Fibroblast of the aortic adventitia (primary cell): Measurements from ENCODE around the gene PLEKHJ1. TPM values are rescaled to one million over a fixed set of nuclear protein-coding genes. Genes with fewer than 3 reads are reported as not detected.

ENCODE experiments used
- DNase-seq: peaks from one replicate; pipeline ENCODE4 v3.0.0-alpha.2; 2010; ENCODE audit warnings: low read depth
- H3K4me3 ChIP-seq: 2 replicates; pipeline ENCODE4 v1.5.1; 2011; ENCODE audit warnings: low read depth, mild to moderate bottlenecking, control low read depth, low read length, moderate library complexity
- total RNA-seq: library from RNA; depleted of rRNA; stranded (reverse); fragments of >200 nt; gene quantifications from 2 replicates; pipeline ENCODE4 v1.2.3, GENCODE V29; 2012; ENCODE audit warnings: low replicate concordance
- TF ChIP-seq, protein P1 (sequence below): IDR thresholded peaks from 2 replicates; pipeline ENCODE4 v1.5.1; 2011; ENCODE audit warnings: mild to moderate bottlenecking, low read length, control low read depth, inconsistent platforms; ENCODE audit not compliant: insufficient read depth

Gene PLEKHJ1
- total RNA-seq, 1 donor: 33.4 TPM

DNA sequence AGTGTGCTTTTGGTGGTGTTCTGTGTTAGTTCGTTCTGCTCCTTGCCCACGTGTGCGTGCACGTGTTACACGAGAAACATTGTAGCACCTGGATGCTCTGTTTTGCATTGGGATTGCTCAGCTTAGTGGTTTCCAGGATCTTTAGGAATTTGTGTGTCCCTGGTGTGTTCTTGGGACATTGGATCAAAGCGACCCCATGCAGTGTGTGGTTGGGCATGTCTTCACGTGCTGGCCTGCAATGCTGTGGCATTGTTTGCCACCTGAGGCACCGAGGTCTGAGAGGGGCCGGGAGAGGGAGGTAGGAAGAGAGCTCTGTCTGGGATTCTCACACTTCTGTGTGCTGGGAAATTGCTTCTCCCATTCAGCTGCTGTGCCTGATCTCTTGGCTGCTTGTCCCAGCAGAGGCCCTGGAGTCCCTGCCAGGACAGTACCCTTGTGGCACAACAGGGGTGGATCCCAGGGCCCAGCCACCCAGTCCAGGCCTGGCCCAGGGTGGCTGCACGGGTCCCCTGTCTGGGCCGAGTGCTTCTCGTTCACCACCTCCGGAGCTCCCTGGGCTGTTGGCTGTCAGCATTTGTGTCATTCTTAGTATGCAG, 11.3 kb downstream of the PLEKHJ1 start:
- TF ChIP-seq, protein P1, sequence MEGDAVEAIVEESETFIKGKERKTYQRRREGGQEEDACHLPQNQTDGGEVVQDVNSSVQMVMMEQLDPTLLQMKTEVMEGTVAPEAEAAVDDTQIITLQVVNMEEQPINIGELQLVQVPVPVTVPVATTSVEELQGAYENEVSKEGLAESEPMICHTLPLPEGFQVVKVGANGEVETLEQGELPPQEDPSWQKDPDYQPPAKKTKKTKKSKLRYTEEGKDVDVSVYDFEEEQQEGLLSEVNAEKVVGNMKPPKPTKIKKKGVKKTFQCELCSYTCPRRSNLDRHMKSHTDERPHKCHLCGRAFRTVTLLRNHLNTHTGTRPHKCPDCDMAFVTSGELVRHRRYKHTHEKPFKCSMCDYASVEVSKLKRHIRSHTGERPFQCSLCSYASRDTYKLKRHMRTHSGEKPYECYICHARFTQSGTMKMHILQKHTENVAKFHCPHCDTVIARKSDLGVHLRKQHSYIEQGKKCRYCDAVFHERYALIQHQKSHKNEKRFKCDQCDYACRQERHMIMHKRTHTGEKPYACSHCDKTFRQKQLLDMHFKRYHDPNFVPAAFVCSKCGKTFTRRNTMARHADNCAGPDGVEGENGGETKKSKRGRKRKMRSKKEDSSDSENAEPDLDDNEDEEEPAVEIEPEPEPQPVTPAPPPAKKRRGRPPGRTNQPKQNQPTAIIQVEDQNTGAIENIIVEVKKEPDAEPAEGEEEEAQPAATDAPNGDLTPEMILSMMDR: no peak
- DNase-seq: no peak

DNA sequence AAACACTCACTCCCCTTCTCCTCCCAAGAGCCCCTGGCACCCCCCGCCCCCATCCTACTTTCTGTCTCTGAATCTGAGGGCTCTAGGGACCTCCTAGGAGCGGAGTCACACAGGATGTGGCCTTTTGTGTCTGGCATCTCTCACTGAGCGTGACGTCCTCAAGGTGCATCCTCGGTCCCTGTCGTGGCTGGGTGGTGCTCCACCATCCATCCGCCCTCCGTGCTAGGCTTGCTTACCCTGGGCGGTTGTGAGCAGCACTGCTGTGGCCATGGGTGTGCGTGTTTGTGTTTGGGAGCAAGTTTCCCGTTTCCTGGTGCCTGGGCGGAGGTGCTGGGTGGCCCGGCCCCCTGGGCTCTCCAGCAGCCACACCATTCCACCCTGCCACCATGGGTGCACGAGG, 12.2 kb downstream of the PLEKHJ1 start:
- TF ChIP-seq, protein P1: no peak
- no peak overlapping the region for H3K4me3 ChIP-seq
- no peak for DNase-seq

More for the DNA sequence above, 11.3 kb downstream of the PLEKHJ1 start:
- H3K4me3 ChIP-seq: no peak overlapping the region

DNA sequence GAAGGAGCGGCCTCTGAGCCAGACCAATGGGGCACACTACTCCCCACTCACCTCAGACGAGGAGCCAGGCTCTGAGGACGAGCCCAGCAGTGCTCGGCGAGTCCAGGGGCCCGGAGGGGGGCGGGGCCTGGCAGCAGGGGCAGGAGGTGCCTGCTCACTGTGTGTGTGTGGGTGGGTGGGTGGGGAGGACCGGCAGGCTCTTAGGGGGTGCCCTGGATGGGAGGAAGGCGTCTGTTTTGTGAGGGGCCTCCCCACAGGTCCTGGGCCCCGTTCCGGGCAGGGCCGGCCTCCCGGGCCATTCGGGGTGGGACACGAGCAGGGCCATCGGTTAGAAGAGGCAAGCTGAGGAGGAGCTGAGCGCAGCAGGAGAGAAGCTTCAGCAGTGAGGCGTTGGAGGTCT, 12.7 kb downstream of the PLEKHJ1 start:
- no peak overlapping the region for H3K4me3 ChIP-seq
- no peak for DNase-seq
- TF ChIP-seq, protein P1: no peak

DNA sequence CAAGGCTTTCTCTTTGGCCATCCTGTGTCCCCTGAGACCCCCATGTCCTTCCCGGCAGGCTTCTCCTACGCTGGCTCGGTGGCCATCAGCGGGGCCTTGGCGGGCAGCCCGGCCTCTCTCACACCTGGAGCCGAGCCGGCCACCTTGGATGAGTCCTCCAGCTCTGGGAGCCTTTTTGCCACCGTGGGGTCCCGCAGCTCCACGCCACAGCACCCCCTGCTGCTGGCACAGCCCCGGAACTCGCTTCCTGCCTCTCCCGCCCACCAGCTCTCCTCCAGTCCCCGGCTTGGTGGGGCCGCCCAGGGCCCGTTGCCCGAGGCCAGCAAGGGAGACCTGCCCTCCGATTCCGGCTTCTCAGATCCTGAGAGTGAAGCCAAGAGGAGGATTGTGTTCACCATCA, 14.2 kb downstream of the PLEKHJ1 start:
- H3K4me3 ChIP-seq: no peak overlapping the region
- no peak for DNase-seq
- TF ChIP-seq, protein P1: peak; percentile 24

DNA sequence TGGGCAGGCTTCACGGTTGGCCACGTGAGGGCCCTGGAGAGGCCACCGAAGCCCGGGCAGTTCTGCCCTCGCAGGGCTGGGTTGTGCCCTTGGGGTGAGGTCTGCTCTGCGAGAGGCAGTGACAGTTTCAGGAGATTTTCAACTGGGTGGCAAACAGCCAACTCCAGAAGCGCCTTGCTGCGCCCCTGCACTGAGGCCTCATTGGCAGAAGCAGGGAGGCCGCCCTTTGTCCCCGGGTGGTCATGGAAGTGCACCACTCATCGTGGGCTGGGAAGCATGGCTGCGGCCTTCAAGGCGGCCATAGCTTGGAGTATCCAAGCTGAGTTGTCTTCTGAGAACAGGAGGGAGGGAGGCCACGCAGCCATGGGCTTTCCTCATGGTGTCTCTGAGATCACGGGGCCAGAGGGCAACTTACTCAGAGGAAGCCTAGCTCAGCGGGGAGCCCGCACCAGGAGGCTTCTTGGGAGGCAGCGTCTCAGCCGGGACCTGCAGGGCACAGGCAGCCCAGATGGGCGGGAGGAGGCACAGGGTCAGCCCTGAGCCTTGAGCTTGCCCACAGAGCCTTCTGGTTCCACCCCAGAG, 14.8 kb downstream of the PLEKHJ1 start:
- H3K4me3 ChIP-seq: no peak overlapping the region
- TF ChIP-seq, protein P1: no peak
- no peak for DNase-seq

DNA sequence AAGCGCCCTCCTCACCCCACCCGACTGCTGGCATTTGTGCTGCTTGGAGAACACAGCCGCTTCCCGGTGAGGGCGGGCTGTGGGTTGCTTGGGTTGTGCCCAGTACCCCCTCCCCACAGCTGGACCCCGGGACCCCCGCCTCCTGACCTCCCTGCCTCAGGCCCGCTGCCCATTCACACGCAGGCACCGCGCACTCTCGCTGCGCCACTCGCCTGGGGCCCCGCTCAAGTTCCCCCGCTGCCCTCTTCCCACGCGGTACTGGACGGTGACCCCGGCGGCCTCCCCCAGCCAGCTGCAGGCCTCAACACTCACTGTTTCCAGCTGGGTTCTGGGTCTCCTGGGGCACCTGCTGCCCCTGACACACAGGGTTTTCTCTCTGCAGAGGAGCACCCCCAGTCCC, 16.4 kb downstream of the PLEKHJ1 start:
- DNase-seq: no peak
- H3K4me3 ChIP-seq: no peak overlapping the region
- TF ChIP-seq, protein P1: no peak

DNA sequence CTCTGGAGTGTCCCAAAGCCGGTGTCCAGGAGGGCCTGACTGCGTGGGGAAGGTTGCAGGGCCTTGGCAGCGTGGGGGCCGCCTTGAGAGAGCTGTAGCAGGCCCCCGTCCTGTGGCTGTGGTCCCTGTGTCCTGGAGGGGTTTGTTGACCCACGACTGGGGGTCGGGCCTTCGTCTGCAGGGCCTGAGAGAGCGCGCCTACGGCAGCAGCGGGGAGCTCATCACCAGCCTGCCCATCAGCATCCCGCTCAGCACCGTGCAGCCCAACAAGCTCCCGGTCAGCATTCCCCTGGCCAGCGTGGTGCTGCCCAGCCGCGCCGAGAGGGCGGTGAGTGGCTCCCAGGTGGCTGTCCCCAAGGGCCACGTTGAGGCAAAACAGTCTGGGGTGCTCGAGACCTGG, 18.5 kb downstream of the PLEKHJ1 start:
- no peak overlapping the region for H3K4me3 ChIP-seq
- TF ChIP-seq, protein P1: no peak
- DNase-seq: no peak
